OCI-LY3 (cell line): ENCODE results near the gene SCO2.

ENCODE experiments used
- CTCF ChIP-seq: fragments of 200-600, 300-600 bp; sonication (generic); IDR thresholded peaks from 2 replicates; pipeline ENCODE4 v1.5.1; 2014; ENCODE audit warnings: antibody characterized with exemption, low read length, low read depth
- EZH2phosphoT487 ChIP-seq: fragments of 200-600 bp; shearing (Covaris generic); IDR thresholded peaks from 2 replicates; pipeline ENCODE4 v1.6.1; 2018; ENCODE audit warnings: antibody characterized with exemption, mixed run types, low read depth

- TF ChIP-seq CTCF (no peak), EZH2phosphoT487 (no peak)
Measured at GRCh38 chr22:50485221-50486131, 39.9 kb downstream of the SCO2 start.
